Measurements from ENCODE around the gene KRT37.
"Not testable (repeated sequence)": the region's sequence is repeated elsewhere in the genome, so short reads cannot be mapped to it uniquely, and the experiment has no call there.

KRT37 gene

DNA sequence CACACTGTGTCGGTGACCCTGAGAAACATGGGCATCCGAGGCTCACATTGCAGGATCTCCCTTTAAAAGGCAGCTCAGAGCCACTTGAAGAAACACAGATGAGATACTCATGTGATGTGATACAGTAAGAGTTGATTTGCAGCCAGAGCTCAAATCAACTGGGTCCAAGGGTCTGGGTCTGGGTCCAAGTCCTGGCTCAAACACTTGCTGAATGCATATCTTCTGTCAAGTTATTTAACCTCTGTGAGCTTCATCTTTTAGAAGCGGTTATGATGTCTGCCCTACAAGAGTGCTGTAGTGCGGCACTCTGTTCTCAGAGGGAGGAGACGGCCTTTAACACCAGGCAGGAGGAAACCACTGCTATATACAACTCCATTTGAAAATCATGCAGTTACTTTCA lies 10.0 kb upstream of the KRT37 start:
- DNase-seq (ENCODE audit: low read depth), result no peak

DNA sequence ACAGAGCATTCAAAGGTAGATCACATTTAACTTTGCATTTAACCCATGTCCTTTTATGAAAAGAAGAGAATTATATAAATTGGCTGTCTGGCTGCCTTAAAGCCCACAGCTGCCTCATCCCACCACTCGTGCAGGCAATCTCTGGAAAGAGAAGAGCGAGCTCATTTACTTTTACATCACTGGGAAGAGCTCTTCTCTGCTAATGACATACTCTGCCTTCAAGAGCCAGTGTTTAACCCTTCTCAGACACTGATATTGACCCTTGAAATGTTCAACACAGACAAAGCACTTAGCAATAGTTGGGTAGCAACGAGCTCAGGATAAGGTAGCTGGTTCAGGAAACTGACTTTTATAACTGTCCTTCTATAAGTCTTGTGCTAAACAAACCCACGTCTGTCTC lies 9.6 kb upstream of the KRT37 start:
- no peak for DNase-seq (ENCODE audit: low read depth)

DNA sequence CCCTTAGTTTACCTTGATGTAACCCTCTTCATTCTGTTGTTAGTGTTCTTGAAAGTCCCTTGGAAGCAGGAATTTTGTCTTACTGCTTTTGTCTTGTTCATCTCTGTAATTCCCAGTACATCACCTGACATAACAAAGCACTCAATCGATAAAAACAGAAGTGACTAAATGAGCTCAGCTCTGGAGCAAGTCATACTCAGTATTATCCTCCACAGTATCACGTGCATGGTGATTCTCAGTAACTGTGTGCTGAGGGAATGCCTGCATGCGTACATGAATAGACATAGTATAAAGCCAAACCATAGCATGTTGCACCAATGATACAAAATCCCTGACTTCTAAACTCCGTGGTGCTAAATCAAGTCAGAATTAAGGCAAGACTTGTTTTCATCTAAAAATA lies 9.2 kb upstream of the KRT37 start:
- DNase-seq (ENCODE audit: low read depth), result no peak

DNA sequence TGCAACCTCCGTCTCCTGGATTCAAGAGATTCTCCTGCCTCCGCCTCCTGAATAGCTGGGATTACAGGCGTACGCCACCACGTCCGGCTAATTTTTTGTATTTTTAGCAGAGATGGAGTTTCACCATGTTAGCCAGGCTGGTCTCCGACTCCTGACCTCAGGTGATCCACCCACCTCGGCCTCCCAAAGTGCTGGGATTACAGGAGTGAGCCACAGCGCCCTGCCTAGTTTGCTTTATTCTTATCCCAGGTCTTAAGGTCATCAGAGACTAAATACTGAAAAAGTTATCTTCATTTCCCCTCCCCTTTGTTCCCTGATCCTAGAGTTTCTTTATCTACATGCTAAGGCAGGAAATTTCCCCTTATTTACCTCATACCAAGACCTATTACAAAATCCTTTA lies 6.0 kb upstream of the KRT37 start:
- not testable (repeated sequence) for DNase-seq (ENCODE audit: low read depth)

DNA sequence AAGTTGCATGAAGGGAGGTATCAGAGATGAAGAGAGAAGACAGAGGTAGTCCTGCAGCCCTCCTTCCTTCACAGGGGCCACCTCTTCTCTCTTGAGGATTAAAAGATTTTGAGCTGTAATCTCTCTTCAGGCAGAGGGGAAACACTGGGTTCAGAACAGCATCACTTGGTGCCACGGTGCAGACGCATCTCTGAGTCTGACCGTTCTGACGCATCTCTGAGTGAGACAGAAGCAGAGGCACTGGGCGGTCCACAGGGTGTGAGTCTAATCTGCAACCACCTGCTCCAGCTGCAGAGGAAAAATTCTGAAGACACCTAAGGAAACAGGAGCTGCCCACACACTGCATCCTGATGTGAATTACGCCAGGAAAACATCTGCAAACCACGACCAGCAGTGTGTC lies 5.3 kb upstream of the KRT37 start:
- DNase-seq (ENCODE audit: low read depth), result no peak

DNA sequence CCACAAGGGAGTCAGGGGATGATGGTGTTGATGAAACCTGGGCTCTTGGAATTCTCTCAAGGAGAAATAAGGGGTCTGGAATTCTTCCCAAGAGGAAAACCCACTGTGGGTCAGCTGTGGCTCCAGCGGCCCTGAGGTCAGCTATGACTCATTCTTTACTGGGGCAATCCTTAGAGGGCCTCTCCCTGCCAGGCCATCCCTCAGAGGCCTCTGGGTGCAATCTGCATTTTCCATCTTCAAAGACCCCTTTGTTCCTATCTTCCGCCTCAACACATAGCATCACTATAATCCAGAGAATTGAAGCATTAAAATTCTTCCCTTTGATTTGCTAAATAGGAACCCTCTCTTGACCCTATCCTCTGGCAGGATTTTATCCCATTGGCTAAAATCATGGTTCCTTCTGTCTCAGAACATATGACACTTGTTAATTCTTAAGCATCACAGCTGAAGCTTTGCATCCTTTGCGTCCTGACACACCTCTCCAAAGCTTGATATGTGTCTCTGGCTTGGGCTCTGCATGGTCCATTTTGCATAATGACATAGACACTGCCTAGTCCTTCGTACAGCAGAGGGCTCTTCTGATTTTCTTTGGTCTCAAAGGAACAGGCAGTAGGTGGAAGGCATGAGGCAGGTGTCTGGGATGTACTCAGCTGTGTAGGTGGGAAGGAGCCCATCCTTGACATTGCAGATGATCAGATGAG lies 4.4 kb upstream of the KRT37 start:
- DNase-seq (ENCODE audit: low read depth), result no peak

DNA sequence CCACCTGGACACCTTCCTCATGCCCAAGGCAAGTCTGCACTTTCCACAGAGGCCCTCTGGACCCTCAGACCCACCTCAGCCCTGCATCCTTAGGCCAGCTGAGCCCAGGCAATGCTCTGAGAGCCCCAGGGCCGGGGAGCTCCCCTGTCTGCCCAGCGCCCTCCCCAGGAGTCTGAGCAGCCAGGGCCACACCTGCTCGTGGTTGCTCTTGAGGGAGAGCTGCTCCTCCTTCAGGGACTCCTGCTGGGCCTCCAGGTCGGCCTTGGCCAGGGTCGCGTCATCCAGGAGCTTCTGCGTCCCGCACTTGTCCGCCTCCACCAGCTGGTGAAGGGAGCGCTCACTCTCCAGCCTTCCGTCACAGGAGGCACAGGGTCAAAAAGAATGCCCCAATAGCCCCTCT lies 1.8 kb downstream of the KRT37 start:
- DNase-seq (ENCODE audit: low read depth), result not testable (repeated sequence)

DNA sequence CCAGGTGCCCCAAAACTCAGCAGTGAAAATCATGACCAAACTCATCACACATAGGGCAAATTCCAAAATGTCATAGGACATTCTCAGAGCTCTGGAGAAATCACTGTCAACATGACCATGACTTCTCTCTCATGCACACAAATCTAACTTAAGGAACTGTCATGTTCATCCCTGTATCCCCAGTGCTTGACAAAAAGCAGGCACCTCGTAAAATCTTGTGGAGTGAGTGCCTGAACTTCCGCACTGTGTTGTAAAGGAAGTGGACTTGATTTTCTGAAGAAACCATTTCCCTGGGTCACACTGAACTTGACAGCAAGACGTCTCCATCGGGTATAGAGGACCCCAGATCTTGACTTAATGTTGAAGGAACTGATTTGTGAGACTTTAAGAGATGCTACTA lies 2.8 kb downstream of the KRT37 start:
- no peak for DNase-seq (ENCODE audit: low read depth)

DNA sequence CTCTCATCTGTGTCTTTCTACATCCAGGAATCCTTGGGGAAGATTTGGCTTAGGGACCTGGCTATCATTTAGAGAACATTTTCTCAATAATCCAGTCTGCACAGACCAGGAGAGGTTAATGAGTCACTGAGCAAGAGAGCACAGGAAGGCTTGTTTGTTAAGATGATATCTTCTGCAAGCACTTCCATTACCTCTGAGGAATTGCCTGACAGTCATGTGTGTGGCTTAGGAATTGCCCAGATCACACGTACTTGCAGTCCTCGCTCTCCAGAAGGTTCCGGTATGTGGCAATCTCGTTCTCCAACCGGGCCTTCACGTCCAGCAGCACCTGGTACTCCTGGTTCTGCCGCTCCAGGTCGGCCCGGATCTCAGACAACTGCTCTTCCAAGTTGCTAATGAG lies 3.3 kb downstream of the KRT37 start:
- DNase-seq (ENCODE audit: low read depth), result no peak

DNA sequence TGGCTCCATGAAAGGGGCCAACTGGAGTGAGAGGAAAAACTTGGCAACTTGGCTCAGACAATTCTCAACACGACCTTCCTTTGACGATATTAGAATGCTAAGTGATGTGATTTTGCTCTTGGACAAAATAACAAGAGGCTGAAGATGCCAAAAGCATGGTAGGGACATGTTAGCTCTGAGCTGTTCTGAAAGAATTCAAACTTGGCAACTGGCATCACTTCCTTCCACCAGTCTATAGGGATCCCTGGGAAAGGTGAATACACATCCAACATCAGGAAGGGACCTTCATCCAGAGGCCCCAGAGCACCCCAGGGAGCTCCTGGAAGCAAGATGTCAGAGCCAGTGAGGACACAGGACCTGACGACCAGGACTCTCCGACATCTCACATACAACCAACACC lies 4.3 kb downstream of the KRT37 start:
- DNase-seq (ENCODE audit: low read depth), result no peak

DNA sequence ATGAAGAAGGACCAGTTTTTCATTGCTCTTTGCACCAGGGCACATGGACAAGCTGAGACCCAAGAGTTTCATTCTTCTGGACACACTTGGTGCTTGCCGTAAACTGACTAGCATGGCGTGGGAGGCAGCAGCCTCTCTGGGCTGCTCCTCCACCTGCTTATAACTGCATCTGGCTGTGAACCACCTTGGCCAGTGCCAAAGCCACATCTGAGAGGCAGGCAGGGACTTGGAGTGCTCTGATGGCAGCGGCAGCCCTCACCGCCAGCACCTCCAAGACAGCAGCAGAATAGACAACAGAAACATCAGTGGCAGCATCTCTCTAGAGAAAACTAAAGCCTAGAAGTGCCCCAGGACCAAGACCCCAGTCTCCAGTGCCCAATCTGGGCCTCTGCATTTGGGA lies 4.7 kb downstream of the KRT37 start:
- no peak for DNase-seq (ENCODE audit: low read depth)

DNA sequence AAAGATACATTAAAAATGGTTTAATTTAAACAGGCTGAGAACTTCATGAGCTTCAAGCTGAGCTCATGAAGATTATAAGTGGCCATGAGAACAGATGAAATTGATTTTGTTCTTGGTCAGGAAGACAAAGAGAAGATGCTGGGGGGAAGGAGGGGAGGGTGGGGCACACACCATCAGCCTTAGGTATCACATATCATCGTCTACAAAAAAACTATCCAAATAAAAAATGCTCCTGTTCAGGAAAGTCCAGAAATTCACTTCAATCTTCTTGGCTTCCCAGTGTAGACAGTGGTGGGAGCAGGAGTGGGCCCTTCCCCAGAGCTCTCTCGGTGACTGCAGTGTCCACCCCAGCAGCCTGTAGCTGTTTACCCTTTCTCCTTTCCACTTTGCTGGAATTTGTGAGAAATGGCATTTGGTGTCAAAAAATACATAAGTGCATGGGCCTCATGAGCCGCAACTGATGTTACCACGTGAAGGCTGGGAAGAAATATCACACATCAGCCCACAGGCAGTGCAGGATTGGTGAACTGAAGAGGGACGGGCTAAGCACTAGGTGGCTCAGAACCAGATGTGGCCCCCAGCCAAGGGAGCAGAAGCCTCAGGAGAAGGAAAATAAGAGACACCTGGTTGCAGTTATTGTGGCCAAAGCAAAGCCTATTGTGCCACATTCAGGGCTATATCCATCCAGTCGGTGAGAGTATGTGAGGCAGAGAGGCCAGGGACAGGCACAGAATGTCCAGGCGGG lies 6.1 kb downstream of the KRT37 start:
- no peak for DNase-seq (ENCODE audit: low read depth)

DNA sequence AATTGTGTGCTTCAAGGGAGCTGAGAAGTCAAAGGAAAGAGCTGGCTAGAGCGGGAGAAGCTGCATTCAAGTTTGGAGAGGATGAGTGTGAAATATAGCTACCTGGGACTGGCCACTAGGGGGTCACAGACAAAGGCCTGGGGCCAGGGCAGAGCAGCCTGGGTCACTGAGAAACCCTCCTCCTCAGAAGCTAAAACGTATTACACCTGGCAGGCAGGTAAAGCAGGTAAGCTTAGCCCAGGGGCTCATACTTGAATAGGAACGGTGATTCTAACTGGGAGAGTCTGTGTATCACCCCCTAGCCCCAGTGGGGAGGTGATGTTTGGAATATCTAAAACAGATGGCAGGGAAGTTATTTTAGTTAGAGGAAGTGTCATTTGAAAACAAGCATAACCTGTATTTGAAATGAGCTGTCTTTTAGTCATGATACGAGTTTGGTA lies 6.8 kb downstream of the KRT37 start:
- DNase-seq (ENCODE audit: low read depth), result no peak

DNA sequence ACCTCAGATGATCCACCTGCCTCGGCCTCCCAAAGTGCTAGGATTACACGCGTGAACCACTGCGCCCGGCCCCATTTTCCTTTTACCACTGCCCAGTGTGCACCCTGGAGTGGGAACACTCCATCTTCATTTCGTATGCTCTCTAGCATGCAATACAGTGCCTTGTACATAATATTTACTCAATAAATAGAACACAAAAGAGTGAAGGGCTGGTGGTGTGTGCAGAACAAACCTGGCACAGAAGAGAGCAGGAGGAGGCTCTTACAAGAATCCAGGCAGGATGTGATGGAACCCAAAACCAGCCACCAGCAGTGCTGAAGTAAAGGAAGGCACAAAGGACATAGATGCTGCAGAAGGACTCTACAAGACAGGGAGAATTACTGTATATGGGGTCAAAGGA lies 7.3 kb downstream of the KRT37 start:
- DNase-seq (ENCODE audit: low read depth), result no peak

DNA sequence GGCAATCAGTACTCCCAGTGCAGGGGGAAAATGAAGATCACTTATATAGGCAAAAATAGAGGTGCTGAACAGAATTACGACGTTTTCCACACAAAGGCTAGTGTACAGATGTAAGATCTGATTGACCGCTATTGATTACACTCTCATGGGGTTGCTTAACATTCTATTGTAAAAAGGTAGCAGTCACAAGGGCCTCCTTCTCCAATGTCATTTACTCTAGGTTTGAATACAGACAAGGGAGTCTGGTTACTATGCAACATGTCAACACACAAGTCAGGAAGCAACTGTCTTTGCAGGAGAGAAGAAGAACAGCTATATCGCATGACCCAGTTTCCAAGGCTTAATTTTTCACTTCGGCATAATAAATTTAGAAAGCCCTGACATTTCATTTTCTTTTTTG lies 7.9 kb downstream of the KRT37 start:
- no peak for DNase-seq (ENCODE audit: low read depth)

DNA sequence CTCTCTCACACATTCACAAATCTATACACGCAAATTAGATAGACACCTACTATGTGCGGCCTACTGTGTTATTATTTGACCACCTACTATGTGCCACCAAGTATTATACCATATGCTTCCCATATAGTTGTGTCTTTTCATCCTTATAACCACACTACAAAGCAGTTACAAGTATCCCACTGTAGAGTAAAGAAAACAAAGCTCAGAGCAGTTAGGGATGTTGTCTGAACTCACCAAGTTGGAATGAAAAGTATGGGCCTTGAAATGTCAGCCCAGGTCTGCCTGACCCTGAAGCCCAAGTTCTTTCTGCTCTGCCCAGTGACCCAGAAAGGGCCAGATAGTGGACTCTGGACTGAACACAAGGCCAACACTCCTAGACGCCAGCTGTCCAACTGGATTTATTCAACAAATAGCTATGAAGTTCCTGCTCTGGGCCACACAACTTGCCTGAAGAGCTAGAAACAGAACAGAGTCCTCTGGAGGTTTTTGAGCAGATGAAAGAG lies 8.5 kb downstream of the KRT37 start:
- DNase-seq (ENCODE audit: low read depth), result no peak

DNA sequence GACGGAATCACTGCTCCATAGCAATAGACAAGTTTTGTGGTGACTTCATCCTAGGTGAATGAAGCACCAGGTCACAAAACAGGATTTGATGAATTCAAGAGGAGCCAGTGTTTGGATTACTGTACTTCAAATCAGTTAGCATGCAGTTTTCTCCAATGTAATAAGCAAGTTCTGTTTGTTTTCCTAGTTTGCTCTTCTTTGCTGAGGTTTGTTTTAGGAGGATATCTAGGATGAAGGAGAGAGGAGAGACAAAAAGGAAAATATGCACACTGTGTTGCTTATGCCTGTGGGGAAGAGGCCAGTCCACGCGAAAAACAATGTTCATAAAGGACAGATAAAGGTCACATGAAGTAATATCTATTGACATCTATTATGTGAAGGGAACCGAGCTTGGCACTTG lies 9.0 kb downstream of the KRT37 start:
- DNase-seq (ENCODE audit: low read depth), result no peak

DNA sequence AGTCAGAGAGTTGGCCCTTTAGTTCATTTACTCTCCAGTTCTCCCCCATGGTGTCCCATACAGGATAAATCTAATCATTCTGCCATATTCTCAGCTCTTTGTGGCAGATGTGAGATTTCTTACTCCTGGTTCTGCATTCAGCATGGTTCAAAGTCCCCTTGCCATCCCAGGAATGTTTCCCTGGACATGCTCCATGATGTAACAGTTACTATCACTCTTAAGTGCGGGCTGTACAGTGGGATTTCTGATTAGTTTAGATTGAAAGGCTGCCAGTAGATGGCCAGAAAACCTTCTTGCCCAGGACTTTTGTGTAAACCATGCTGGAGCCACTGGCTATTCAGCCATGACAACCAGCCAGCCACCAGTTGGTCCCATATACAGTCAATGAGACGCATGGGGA lies 10.4 kb downstream of the KRT37 start:
- DNase-seq (ENCODE audit: low read depth), result no peak

DNA sequence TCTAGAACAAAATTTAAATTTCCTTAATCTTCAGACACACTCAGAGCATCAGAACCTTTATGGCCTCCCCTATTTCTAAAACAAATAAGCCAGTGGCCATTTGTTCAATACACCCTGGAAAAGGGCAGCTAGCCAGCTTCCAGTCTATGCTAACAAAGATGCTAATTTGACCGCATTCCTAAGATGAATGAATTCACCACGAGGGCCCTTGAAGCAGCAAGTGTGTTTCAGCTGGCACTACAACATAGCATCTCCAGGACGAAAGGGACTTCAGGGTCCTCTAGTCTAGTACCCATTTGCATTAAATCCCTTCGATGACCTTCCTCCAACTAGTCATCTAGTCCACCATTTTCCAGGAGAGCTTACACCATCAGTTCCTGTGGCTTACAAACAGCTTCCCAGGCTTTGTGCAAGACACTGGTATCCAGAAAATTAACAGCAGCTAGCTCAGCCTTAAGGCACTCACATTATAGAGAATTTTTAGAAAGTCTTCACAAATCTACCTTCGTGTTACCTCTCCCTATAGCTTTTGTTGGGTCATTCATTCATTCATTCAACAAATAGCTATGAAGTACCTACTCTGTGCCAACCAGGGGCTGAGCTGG lies 10.9 kb downstream of the KRT37 start:
- no peak for DNase-seq (ENCODE audit: low read depth)

DNA sequence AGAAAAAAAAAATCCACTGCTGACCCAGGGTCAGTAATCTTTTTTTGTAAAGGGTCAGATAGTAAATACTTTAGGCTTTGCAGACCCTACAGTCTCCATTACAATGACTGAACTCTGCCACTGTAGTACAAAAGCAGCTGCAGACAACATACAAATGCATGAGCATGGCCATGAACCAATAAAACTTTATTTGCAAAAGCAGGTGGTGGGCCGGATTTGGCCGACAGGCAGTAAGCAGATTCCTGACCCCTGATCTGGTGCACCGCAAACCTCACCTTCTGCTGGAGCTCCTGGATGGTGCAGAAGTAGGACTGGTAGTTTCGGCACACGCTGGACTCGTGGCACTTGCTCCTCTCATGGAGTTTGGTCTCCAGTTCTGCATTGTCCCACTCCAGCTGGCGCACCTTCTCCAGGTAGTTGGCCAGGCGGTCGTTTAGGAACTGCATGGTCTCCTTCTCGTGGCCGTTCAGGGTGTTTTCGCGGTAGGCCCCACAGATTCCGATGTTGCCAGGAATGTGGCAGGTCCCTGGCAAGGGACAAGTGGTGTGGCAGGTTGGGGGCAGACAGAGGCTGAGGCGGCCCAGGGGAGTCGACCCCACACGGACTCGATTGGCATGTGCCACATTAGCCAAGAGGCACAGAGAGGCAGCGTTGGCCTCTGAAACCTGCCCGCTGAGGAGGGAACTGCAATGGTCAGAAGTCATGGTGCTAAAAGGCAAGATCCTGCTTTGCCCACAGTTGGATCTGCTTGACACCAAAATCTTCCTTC lies 13.1 kb downstream of the KRT37 start:
- DNase-seq (ENCODE audit: low read depth), result no peak

DNA sequence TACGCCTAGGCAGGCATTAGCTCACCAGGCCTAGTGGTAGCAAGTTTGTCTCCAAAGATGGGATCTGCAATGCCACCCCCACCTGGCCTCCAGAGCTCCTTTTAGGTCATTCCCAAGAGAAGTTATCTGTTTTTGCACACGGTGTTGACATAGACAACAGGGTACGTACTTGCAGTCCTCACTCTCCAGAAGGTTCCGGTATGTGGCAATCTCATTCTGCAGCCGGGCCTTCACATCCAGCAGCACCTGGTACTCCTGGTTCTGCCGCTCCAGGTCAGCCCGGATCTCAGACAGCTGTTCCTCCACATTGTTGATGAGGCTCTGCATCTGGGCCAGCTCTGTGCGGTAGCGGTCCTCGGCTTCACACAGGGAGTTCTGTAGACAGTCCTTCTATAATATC lies 17.2 kb downstream of the KRT37 start:
- no peak for DNase-seq (ENCODE audit: low read depth)

DNA sequence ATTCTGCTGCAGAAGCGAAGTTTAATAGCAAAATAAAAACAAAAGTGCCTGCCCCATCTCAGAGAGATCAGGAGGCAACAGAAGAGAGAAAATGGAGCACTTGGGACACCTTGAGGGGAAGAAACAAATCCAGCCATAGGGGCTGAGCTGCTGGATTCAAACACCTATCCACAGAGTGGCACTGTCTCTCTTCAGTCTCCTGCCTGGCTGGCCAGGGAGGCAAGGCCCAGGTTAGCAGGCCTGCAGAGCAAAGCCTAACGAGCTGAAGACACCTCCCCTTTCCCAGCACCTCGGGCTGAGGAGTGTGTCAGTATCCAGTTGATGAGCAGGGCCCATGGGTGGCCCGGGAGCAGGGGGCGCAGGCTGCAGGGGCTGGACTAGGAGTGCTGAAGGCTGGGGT lies 18.2 kb downstream of the KRT37 start:
- DNase-seq (ENCODE audit: low read depth), result no peak
